MG63 (cell line): Measurements from ENCODE around the gene FAM9C. TPM values are rescaled to one million over a fixed set of nuclear protein-coding genes. Genes with fewer than 3 reads are reported as not detected.

Experiments used
- DNase-seq: peaks from one replicate; pipeline ENCODE4 v3.0.0-alpha.2; 2020
- H3K27me3 ChIP-seq: fragments of 250-450 bp; sonication (Bioruptor Pico); 2 replicates; pipeline ENCODE4 v1.5.1; 2020; ENCODE audit warnings: mild to moderate bottlenecking, moderate library complexity
- H3K36me3 ChIP-seq: fragments of 250-450 bp; sonication (Bioruptor Pico); 2 replicates; pipeline ENCODE4 v1.5.1; 2020; ENCODE audit warnings: mild to moderate bottlenecking, moderate library complexity
- H3K4me3 ChIP-seq: fragments of 250-450 bp; sonication (Bioruptor Pico); 2 replicates; pipeline ENCODE4 v1.5.1; 2020; ENCODE audit warnings: mild to moderate bottlenecking, moderate library complexity
- H3K9me3 ChIP-seq: fragments of 250-450 bp; sonication (Bioruptor Pico); 2 replicates; pipeline ENCODE4 v1.5.1; 2020; ENCODE audit warnings: mild to moderate bottlenecking, moderate library complexity
- total RNA-seq: library from RNA; depleted of rRNA; stranded (reverse); fragments of >200 nt; shearing (Covaris generic); gene quantifications from 2 replicates; pipeline ENCODE4 v1.2.3, GENCODE V29; 2014; ENCODE audit warnings: low replicate concordance

Gene FAM9C
- total RNA-seq, 1 experiment from 2014 or later = not detected

GRCh38 chrX:13001097-13001496 lies 43.3 kb downstream of the FAM9C start:
- Histone ChIP-seq H3K9me3 (no peaks in the 10 kb centered on the region), H3K27me3 (no peaks in the 10 kb centered on the region), H3K4me3 (no peak overlapping the region), H3K36me3 (no peaks in the 10 kb centered on the region)
- no peak for DNase-seq

- no peaks in the 10 kb centered on the region for H3K27me3 ChIP-seq
- H3K9me3 ChIP-seq = no peaks in the 10 kb centered on the region
- H3K36me3 ChIP-seq = no peaks in the 10 kb centered on the region
- no peak for DNase-seq
- no peak overlapping the region for H3K4me3 ChIP-seq
Measured at GRCh38 chrX:13000301-13000811, 44.1 kb downstream of the FAM9C start.

GRCh38 chrX:12999422-12999821 lies 45.0 kb downstream of the FAM9C start:
- H3K9me3 ChIP-seq = no peaks in the 10 kb centered on the region
- H3K4me3 ChIP-seq = no peak overlapping the region
- H3K36me3 ChIP-seq = no peaks in the 10 kb centered on the region
- no peak for DNase-seq
- H3K27me3 ChIP-seq = no peaks in the 10 kb centered on the region

- no peaks in the 10 kb centered on the region for H3K36me3 ChIP-seq
Measured at GRCh38 chrX:12997906-12998687, 46.3 kb downstream of the FAM9C start.

GRCh38 chrX:12996934-12997435 lies 47.4 kb downstream of the FAM9C start:
- Histone ChIP-seq H3K27me3 (no peaks in the 10 kb centered on the region), H3K4me3 (no peak overlapping the region), H3K36me3 (no peaks in the 10 kb centered on the region), H3K9me3 (no peaks in the 10 kb centered on the region)
- DNase-seq = no peak

More at GRCh38 chrX:12997906-12998687, 46.3 kb downstream of the FAM9C start:
- no peak overlapping the region for H3K4me3 ChIP-seq
- H3K27me3 ChIP-seq = no peaks in the 10 kb centered on the region
- no peak for DNase-seq
- H3K9me3 ChIP-seq = no peaks in the 10 kb centered on the region

- Histone ChIP-seq H3K36me3 (no peaks in the 10 kb centered on the region), H3K9me3 (no peaks in the 10 kb centered on the region)
- DNase-seq = no peak
Measured at GRCh38 chrX:12994321-12994720, 50.1 kb downstream of the FAM9C start.

GRCh38 chrX:12993826-12994225 lies 50.6 kb downstream of the FAM9C start:
- H3K36me3 ChIP-seq = no peaks in the 10 kb centered on the region
- no peaks in the 10 kb centered on the region for H3K27me3 ChIP-seq
- DNase-seq = no peak
- H3K4me3 ChIP-seq = no peak overlapping the region
- no peaks in the 10 kb centered on the region for H3K9me3 ChIP-seq

More at GRCh38 chrX:12994321-12994720, 50.1 kb downstream of the FAM9C start:
- Histone ChIP-seq H3K4me3 (no peak overlapping the region), H3K27me3 (no peaks in the 10 kb centered on the region)

- Histone ChIP-seq H3K9me3 (no peaks in the 10 kb centered on the region), H3K36me3 (no peaks in the 10 kb centered on the region), H3K27me3 (no peaks in the 10 kb centered on the region), H3K4me3 (no peak overlapping the region)
- DNase-seq = no peak
Measured at GRCh38 chrX:12992544-12993118, 51.8 kb downstream of the FAM9C start.

GRCh38 chrX:12991575-12991974 lies 52.8 kb downstream of the FAM9C start:
- no peak for DNase-seq
- Histone ChIP-seq H3K9me3 (no peaks in the 10 kb centered on the region), H3K4me3 (no peak overlapping the region), H3K36me3 (no peaks in the 10 kb centered on the region), H3K27me3 (no peaks in the 10 kb centered on the region)

GRCh38 chrX:12989461-12989860 lies 55.0 kb downstream of the FAM9C start:
- DNase-seq = no peak
- H3K4me3 ChIP-seq = no peak overlapping the region
- H3K9me3 ChIP-seq = no peaks in the 10 kb centered on the region
- H3K36me3 ChIP-seq = no peaks in the 10 kb centered on the region
- H3K27me3 ChIP-seq = no peaks in the 10 kb centered on the region

- no peak for DNase-seq
- no peaks in the 10 kb centered on the region for H3K36me3 ChIP-seq
- no peaks in the 10 kb centered on the region for H3K9me3 ChIP-seq
- no peaks in the 10 kb centered on the region for H3K27me3 ChIP-seq
- H3K4me3 ChIP-seq = no peak overlapping the region
Measured at GRCh38 chrX:12988797-12989196, 55.6 kb downstream of the FAM9C start.

- Histone ChIP-seq H3K4me3 (no peak overlapping the region), H3K9me3 (no peaks in the 10 kb centered on the region), H3K27me3 (no peaks in the 10 kb centered on the region), H3K36me3 (no peaks in the 10 kb centered on the region)
- DNase-seq = no peak
Measured at GRCh38 chrX:12987900-12988594, 56.4 kb downstream of the FAM9C start.

- no peaks in the 10 kb centered on the region for H3K36me3 ChIP-seq
- no peaks in the 10 kb centered on the region for H3K9me3 ChIP-seq
- H3K27me3 ChIP-seq = no peaks in the 10 kb centered on the region
- no peak overlapping the region for H3K4me3 ChIP-seq
- no peak for DNase-seq
Measured at GRCh38 chrX:12987340-12987739, 57.1 kb downstream of the FAM9C start.

GRCh38 chrX:12986886-12987285 lies 57.5 kb downstream of the FAM9C start:
- H3K9me3 ChIP-seq = no peaks in the 10 kb centered on the region
- DNase-seq = no peak
- no peak overlapping the region for H3K4me3 ChIP-seq
- no peaks in the 10 kb centered on the region for H3K36me3 ChIP-seq
- no peaks in the 10 kb centered on the region for H3K27me3 ChIP-seq

GRCh38 chrX:12986164-12986779 lies 58.1 kb downstream of the FAM9C start:
- Histone ChIP-seq H3K4me3 (no peak overlapping the region), H3K27me3 (no peaks in the 10 kb centered on the region), H3K36me3 (no peaks in the 10 kb centered on the region), H3K9me3 (no peaks in the 10 kb centered on the region)
- no peak for DNase-seq
